HG03558 (cell line): ENCODE data around the gene BLID.

Experiments used
- ATAC-seq: cut with Tn5 transposase; IDR thresholded peaks from one replicate; pipeline ENCODE4 v1.9.1; 2021; ENCODE audit warnings: moderate number of reproducible peaks; ENCODE audit not compliant: unreplicated experiment; ENCODE audit errors: extremely low read depth

The BLID gene, protein sequence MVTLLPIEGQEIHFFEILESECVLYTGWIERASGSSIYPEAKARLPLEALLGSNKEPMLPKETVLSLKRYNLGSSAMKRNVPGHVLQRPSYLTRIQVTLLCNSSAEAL

GRCh38 chr11:122115524-122116379 is at the start of gene BLID:
Gene BLID (minus strand): TSS chr11:122116215. CDS start chr11:122115922, 293 bp downstream.
- ATAC-seq: no peak

GRCh38 chr11:122163053-122163819 is 47.2 kb upstream of the BLID start:
- ATAC-seq: no peak

GRCh38 chr11:122162095-122162494 is 46.1 kb upstream of the BLID start:
- no peak for ATAC-seq

- no peak for ATAC-seq
These were observed 45.0 kb upstream of the BLID start for GRCh38 chr11:122160841-122161590.

- ATAC-seq: no peak
These were observed 43.8 kb upstream of the BLID start for GRCh38 chr11:122159861-122160260.

DNA sequence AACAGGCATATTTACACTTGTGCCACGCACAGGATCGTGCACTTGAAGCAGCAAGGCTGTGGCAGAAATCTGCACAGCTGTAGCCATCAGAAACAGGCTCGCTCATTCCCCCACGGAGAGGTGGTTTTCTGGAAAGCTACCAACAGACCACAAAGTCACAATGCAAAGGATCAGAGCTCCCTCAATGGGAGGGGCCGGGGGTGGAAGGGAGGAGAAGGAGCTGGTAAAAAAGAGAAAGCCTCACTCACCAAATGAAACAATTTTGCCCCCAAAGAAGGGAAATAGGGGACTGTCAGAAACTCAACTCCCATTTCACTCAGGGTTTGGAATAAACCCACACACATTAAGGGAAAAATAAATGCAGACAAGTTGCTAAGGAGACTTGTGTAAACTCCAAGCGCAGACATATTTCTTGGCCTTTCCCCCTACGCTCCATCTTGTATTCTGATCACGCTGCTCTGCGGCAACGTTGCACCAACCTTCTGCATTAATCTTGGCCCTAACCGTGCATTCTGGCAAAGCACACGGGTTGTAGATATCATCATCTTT is 43.2 kb upstream of the BLID start:
- no peak for ATAC-seq

DNA sequence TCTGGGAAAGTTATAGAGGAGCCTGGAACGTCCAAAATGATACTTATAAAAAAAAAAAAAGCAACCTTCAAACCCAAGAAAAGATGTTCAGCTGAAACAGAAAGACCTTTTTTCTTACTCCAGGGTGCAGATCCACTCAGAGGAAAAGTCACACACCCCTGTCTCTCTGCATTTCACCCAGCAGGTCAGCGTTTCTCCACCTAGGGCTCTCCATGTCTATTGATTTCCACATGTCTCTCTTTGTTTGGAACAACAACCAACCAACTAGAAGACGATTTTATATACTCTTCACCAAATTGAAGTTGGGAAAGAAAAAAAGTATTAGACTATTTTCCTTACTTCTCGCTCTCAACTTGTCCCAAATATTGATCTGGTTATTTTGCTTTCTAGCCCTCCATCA is 42.2 kb upstream of the BLID start:
- no peak for ATAC-seq

- ATAC-seq: no peak
These were observed 41.7 kb upstream of the BLID start for GRCh38 chr11:122157653-122158161.

- ATAC-seq: no peak
These were observed 40.9 kb upstream of the BLID start for GRCh38 chr11:122156940-122157382.

DNA sequence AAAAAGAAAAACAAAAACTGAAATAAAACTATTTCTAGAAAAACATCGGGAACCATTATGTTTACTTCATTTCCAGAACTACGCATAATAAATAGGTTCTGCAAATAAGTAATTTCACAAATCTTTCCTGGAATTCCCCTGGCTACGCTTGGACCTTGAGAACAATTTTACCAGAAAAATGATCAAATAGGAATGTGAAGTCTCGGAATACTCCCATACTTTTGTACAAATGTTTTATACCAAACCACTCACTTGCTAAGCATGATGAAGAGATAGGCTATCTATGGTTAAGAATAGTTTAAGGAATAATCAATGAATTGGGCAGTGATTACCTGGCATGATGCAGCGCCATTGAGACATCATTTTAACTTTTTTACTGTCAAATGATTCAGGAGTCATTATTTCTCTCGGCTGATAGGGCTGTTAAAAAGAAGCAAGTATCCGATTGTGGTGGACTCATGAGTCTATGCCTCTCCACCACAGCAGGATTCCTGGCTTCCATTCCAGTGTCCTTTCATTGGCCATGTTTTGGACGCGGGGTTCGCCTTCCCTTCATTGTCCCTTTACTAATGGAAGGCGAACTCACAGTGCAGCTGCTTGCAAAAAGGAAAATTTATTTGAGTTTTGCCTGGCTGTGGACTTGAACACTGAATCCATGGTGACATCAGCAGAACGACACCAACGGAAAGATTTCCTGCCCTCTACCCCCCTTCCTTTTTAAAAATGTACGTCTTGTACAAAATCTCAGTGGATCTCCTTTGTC is 39.9 kb upstream of the BLID start:
- no peak for ATAC-seq

- ATAC-seq: no peak
These were observed 39.0 kb upstream of the BLID start for GRCh38 chr11:122154994-122155393.

- ATAC-seq: no peak
These were observed 38.2 kb upstream of the BLID start for GRCh38 chr11:122154227-122154626.

- no peak for ATAC-seq
These were observed 37.7 kb upstream of the BLID start for GRCh38 chr11:122153746-122154145.

- ATAC-seq: no peak
These were observed 34.5 kb upstream of the BLID start for GRCh38 chr11:122150216-122151124.

- ATAC-seq: no peak
These were observed 33.2 kb upstream of the BLID start for GRCh38 chr11:122149202-122149601.

DNA sequence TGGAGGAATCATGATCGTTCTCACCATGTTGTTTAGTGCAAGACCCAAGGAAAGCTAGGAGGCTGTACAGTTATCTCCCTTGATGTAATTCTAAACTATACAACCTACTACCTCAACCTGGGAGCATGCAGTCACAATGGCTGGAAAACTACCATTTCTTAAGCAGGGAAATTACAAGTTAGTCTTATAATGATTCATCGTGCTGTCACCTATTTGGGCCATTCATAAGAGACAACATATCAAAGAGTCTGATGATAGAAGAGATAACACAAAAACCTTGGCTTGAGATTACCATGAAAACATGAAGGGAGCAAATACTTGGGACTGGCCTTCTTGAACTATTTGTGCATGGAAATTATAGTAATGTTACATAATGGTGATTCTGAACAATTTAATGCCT is 30.5 kb upstream of the BLID start:
- no peak for ATAC-seq

GRCh38 chr11:122145715-122146274 is 29.8 kb upstream of the BLID start:
- ATAC-seq: no peak

GRCh38 chr11:122144752-122145151 is 28.7 kb upstream of the BLID start:
- no peak for ATAC-seq
